ENCODE measurements around the gene IPO11.

IPO11 gene

DNA sequence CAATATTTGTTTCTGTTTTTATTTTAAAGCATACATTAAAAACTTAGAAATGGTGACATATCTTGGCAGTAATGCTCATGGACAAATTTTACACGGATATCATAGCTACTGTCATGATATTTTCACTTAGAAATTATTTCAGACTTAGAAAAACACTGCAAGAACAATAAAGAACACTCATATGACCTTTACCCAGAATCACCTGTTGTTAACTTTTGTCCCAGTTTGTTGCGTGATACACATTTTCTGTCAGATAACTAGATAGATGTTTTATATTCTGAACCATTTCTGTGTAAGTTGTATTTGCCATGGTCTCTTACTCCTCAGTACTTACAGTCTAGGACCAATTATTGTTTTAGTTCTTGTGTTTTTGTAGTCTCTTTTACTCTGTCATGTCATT, 162.5 kb downstream of the IPO11 start:
- no peak for DNase-seq

DNA sequence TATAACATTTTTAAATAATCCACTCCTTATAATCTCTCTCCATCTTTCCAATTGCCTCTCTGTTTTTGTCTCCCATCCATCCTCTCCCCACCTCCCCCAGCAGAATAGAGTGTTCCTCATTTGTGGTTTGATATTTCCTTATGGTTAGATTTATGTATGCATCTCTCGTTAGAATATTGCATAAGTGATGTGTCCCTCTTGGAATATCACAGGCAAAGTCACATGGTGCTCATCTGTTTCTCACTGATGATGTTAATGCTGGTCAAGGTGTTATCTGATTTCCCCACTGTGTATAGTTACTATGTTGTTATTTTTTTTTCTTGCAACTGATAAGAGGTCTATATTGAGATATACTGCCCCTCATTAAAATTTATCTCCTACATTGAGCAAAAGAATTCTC, 162.9 kb downstream of the IPO11 start:
- DNase-seq = no peak

DNA sequence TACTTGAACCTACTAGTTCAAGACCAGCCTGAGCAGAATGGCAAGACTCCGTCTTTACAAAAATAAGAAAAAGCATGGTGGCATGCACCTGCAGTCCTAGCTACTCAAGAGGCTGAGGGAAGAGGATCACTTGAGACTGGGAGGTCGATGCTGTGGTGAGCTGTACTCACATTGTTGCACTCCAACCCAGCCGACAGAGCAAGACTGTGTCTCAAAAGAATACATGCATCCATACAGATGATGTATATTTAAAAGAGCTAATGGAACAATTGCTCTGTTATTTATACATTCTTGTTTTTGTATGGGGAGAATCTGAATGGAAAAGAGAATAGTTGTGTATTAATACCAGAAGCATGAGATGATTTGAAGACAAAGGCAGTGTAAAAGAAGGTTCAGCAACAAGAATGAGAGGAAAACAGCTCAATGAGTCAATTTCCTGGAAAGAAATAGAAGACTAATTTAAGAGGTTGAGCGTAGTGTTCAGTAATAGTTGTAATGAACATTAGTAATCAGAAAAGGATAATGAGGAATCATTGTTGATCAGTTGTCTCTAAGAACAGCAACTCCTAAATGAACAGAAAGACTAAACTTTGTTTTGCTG, 164.1 kb downstream of the IPO11 start:
- DNase-seq = no peak

DNA sequence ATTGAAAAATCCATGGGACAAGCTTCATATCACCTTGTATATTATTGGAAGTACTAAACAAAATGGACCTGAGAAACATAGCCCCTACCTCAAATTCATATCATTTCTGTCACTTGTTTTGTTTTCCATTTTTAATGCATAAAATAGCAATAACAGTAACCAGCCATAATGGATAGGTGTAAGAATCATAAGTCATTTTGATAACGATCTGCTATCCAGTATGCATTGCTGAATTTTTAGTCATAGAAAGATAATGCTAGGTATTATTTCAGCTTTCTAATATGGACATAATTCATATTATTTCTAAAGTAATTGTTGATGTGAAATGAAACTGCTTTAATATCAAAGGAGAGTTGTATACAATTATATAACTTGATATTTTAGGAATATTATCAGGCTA, 164.9 kb downstream of the IPO11 start:
- DNase-seq = no peak

DNA sequence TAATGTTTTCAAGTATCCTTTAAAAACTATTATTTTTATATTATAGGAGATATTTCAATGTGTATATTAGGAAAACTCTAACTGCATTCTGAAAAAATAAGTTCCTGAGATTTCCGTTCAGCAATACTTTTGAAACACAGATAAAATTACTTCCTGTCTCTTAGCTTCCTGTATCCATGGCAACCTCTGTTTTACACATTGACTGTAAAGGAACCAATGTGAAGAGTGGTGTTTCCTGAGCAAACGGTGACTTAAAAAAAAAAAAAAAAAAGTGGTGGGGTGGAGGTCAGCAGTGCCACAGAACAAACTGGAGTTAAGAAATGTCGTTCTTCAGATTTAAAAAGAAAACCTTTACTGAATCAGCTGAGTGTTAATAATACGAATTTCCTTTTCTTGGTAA, 166.0 kb downstream of the IPO11 start, which contains the start of gene LRRC70:
TSS of gene LRRC70 (plus strand) at position 280 of the 400 bp plus-strand sequence. CDS start 620 bp downstream, outside the sequence.
- no peak for DNase-seq

DNA sequence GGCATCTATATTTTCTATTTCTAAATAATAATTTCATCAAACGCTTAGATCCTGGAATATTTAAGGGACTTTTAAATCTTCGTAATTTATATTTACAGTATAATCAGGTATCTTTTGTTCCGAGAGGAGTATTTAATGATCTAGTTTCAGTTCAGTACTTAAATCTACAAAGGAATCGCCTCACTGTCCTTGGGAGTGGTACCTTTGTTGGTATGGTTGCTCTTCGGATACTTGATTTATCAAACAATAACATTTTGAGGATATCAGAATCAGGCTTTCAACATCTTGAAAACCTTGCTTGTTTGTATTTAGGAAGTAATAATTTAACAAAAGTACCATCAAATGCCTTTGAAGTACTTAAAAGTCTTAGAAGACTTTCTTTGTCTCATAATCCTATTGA, 167.2 kb downstream of the IPO11 start:
- no peak for DNase-seq

DNA sequence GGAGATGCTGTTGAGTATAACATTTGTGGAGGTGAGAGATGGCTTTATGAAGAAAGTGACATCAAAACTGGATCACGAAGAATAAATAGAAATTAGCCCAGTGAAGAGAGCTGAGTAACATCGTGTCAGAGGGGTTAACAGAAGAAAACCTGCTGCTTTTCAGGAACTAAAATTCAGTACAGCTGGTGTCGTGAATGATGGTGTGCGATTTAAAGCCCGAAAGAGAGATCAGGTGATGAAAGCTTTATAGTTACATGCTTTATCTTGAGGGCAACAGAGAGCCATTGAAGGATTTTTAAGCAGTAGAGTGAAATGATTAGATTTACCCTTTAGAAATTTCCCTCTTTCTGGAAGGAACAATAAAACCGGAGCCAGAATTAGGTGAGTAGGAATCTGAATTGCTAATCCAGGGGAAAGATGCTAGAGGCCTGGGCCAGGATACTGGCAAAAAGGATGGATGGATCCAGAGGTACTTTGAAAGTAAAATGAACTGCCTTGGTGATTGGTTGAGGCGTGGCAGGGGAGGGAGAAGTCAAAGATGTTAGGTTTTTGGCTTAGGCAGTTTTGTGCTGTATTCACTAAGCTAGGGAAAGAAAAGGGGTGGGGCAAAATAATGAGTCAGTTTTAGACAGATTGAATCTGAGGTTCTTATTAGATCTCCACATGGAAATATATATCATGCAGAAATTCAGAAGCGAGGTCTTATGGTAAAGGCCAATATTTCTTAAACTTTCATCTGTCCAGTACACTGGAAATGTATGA, 169.5 kb downstream of the IPO11 start:
- DNase-seq = no peak

DNA sequence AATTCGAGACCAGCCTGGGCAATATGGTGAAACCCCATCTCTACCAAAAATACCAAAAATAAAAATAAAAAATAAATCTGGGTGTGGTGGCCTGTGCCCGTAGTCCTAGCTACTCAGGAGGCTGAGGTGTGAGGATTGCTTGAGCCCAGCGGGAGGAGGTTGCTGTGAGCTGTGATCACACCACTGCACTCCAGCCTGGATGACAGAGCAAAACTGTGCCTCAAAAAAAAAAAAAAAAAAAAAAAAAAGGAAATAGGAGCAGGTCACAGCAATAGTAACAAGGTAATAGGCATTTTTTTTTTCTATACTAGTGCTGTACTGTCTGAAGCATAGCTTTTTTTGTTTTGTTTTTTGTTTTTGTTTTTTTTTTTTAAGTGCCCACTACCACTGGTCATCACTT, 171.8 kb downstream of the IPO11 start:
- no peak for DNase-seq

DNA sequence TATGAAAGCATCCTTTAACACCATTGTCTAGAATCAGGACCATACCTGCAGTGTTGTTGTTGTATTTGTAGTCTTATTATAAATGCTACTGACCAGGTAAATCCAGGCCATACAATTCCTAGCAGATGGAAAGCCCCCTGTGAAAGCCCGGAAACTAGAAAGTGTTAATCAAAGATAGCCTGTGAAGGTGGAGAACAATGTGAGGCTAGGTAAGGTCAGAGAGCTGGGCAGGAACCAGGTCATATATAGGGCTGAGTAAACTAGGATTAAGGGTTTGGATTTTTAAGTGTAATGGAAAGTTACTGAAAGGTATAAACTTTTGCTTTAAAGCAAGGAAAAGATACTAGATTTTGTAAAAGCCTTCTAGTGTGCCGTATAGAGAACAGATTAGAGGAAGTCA, 172.7 kb downstream of the IPO11 start:
- DNase-seq = no peak

DNA sequence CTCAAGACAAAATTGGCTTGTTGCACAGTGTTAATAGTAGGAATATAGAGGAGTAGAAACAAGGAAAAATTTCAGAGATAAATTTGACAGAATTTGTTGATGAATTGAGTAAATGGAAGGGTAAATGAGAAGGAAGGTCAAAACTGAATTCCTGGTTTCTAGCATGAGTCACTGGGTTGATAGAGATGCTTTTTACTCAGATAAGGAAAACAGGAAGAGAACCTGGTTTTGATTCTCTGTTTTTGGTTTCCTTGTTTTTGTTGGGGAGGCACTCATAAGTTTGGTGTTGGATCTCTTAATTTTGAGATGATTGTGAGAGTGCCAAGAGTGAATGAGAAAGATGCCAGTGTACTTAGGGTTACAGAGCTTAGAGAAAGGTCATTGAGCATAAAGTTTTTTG, 173.2 kb downstream of the IPO11 start:
- DNase-seq = no peak

DNA sequence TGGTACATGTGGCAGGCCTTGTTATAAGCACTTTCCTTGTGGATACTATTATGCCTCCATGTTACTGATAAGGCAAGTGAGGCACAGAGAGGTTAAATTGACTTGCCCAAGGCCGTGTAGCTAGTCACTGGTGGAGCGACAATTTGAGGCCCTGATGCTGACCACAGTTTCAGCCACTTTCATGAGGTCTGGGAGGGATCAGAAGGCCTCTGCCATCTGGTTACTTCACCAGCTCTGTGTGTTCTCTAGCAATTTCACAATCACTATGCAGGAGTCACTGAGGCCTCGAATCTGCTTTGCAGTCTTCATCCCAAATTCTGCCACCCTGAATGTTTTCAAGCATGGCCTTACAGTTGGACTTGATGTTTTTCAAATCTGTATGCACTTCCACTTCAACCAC, 175.2 kb downstream of the IPO11 start:
- DNase-seq = no peak

DNA sequence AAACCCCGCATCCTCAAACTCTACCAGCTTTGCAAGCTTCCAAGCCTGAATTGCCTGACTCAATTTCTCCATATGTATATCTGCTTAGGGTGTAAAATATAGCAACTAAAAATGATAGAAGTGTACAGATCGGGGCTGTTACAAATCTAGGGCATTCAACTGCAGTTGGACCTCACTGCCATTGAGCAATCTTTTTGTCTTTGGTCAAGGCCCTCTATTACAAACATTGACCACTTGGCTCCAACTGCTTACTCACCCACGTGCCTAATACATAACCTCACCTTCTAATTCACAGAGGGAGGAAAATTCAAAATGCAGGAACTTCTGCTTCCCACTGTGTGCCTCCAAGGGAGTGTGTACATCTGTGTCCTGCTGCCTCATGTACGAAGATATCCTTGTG, 176.1 kb downstream of the IPO11 start:
- DNase-seq = no peak

DNA sequence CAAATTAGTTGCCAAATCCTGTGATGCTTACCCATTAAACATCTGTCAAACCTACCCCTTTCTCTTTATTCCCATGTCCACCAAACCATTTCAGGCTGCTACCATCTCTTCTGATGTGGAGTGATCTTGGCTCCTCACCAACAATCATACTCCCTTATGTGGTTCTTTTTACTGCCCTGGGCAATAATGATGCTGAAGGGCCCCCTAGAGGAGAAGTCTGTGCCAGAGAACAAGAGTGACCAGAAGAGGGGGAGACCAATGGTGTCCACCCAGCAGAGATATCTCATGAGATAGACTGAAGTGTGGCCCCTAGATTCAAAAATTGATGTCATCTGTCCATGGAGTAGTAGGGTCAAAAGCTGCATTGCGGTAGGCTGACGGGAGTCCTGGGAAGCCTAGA, 176.9 kb downstream of the IPO11 start:
- DNase-seq = no peak

DNA sequence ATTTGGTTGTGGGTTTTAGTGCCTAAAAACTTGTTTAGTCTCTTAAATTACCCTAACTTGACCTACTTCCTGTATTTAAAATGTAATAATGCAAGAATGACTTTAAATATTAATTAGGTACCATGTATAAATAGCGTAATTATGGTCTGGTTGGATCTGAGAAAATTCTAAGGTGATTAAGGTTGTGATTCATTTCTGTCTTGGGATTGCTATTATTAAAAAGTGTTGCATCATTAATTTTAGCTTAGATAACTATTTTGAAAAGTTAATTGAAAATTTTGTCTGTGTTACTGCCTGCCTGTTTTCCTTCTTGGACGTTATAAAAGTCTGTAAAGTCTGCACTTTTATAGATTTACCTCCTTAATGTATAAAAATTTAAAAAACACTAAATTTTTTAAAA, 177.8 kb downstream of the IPO11 start:
- DNase-seq = no peak

DNA sequence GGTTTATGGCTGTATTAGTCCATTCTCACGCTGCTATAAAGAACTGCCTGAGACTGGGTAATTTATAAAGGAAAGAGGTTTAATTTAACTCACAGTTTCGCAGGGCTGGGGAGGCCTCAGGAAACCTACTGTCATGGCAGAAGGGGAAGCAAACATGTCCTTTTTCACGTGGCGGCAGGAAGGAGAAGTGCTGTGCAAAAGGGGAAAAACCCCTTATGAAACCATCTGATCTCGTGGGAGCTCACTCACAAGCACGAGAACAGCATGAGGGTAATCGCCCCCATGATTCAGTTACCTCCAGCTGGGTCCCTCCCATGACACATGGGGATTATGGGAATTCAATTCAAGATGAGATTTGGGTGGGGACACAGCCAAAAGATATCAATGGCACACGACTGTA, 180.0 kb downstream of the IPO11 start:
- DNase-seq = no peak

DNA sequence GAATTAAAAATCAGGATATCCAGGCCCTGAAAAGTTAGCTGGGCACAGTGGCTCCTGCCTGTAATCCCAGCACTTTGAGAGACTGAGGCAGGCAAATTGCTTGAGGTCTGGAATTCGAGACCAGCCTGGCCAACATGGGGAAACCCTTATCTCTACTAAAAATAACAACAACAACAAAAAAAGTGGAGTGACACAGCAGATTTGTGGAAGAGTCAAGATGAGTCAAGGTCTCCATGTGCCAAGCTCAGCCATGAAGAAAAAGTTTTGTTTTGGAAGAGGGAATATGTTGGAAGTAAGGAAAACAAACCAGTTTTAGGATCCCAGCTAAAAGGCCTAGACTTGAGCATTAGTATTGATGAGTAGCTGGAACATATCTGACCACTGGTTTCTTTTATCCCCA, 180.8 kb downstream of the IPO11 start:
- DNase-seq = no peak

DNA sequence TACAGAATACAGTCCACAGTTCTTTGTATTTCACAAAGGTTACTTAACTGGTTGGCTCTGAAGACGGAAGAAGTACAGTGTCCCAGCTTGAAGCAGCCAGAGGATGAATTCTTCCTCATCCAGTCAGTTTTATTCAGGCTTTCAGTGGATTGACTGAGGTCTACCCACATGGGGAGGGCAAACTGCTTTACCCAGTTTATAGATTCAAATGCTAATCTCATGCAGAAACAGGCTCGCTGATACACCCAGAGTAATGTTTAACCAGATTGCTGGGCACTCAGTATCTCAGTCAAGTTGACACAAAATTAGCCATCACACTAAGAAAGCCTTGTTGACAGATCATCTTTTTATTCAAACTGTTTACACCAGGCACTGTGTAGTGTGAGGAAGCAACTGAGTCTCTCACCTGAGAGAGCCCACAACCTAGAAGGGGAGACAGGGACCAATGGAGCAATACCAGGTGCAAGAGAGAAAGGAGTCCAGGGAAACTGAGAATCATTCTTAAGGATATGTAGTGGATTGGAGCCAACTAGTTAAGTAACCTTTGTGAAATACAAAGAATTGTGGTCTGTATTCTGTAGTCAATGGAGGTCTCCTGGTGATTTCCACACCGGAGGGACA, 181.9 kb downstream of the IPO11 start:
- DNase-seq = no peak

DNA sequence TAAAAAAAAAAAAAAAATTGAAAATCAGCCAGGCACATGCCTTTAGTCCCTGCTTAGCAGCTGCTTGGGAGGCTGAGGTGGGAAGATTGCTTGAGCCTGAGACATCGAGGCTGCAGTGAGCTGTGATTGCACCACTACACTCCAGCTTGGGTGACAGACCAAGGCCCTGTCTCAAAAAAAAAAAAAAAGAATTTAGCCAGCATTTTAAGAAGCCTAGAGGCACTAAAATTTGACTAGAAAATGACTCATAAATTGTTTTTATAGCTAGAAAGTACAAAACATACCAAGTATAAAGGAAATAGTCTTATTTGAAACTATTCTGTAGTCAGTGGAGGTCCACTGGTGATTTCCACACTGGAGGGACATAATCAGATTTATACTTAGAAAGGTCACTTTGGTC, 183.5 kb downstream of the IPO11 start:
- DNase-seq = no peak

DNA sequence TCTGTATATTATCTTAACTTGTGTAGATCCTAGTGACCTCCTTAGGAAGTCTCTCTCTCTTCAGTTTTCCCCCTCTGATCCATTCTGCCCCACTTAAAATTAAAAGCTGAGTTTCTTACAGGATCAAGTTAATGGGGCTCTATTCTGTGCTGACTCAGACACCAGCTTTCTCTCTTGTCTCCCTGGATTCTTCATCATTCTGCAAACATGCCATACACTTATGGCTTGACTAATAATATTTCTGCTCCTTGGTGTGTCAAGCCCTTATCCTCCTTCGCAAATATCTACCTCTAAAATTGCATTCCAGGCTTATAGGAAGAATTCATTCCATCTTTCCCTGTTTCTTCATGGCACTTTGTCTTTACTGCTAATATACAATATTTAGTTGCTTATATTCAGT, 184.1 kb downstream of the IPO11 start:
- no peak for DNase-seq

DNA sequence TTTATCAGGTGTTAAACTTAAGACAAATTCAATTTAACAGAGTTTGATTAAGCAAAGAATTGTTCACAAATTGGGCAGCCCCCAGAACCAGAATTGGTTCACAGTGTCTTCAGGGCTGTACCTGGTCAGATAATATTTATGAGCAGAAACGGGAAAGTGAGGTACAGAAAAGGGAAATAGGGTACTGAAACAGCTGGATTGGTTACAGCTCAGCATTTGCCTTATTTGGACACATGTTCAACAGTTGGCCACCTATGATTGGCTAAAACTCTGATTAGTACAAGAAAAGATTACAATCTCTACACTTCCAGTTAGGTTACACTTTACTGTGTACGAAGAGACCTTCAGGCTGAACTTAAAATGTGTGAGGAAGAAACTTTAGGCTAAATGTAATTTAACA, 184.8 kb downstream of the IPO11 start:
- no peak for DNase-seq

DNA sequence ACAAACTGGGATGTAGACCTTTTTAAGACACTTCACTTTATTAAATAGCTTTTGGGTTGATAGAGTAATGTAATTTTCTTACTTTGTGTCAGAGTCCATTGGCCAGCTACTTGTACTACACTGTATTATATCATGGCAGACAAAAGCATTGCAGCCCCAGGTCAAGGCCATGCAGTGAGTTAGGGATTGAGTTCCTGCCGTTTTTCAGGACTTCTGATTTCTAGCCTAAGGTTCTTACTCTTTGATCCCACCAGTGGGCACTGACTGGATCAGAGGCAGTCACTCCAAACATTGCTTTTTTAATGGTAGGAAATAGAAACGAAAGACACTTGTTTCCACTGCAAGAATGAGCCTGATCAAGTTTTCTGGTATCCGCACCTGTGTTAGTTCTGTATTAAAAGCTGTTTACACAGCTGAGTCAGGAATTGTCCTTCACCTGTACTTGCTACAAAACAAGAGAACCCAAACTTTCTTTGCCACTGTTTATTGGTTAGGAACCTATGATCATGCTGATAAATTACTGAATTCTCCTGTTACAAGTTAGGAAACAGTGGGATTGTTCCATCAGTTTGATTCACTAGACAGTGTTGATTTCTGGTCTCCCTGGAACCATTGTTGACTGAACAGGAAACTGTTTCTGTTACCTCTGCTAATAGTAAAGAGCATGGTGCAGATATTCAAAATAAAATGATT, 188.1 kb downstream of the IPO11 start:
- DNase-seq = no peak

DNA sequence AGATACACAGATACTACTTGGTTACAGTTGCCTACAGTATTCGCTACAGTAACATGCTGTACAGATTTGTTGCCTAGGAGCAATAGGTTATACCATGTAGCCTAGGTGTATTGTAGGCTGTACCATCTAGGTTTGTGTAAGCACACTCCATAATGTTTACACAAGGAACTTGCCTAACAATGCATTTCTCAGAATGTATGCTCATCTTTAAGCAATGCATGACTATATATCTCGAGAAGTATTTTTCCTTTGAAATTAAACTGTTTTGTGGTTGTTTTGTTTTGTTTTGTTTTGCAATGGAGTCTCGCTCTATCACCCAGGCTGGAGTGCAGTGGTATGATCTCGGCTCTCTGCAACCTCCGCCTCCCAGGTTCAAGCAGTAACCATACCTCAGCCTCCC, 191.4 kb downstream of the IPO11 start:
- no peak for DNase-seq

DNA sequence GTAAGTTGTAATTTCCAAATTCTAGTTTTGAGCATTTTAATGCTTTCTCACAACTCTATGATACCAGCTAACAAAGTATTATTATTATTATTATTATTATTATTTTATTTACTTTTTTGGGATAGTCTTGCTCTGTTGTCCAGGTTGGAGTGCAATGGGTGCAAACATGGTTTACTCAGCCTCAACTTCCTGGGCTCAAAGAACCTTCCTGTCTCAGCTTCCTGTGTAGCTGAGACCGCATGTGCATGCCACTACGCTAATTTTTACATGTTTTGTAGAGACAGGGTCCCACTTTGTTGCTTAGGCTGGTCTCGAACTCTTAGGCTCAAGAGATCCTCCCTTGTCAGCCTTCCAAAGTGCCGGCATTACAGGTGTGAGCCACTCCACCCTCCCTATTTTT, 193.1 kb downstream of the IPO11 start:
- DNase-seq = no peak

DNA sequence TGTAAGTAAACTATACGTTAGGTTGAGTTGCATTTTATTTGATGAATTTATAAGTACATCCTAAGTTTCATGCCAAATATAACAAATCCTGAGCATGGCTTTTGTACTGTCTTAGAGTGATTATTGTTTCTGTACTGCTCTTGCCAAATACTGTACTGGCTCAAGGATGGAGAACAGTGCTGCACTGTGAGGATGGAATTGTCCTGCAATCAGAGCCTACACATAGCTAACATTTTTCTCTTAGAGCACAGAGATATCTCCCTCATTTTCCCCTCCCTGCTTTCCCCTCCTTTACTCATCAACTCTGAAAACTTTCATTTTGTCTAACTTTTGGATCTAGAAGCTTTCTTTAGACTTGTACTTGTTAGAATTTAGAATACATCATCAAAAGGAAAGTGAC, 194.3 kb downstream of the IPO11 start:
- no peak for DNase-seq

All from activated effector memory CD4-positive, alpha-beta T cell treated with anti-CD3 and anti-CD28 coated beads, Interleukin-2, amount 50 U/mL, for 16 hours (primary cell).